Suprapubic skin (tissue), 4 donors: ENCODE measurements around the gene GRM1.

Experiments
- EP300 ChIP-seq: sonication (generic); formaldehyde crosslinking; IDR thresholded peaks from one replicate; pipeline ENCODE4 v1.6.1; 2017; ENCODE audit warnings: antibody characterized with exemption
- POLR2A ChIP-seq, 2 donors: fragments of 450-650 bp; IDR thresholded peaks; one replicate each; pipeline ENCODE4 v1.6.1; 2017; ENCODE audit warnings: antibody characterized with exemption in 2 of 2, mild to moderate bottlenecking in 2 of 2, moderate library complexity in 2 of 2
- POLR2AphosphoS5 ChIP-seq, 3 donors: sonication (generic); formaldehyde crosslinking; IDR thresholded peaks; one replicate each; pipeline ENCODE4 v1.6.1; 2017; ENCODE audit warnings: antibody characterized with exemption in 3 of 3
- TF ChIP-seq, protein P1 (sequence below), 2 donors: fragments of 200-600 bp in 1 of 2; fragments of 450-650 bp in 1 of 2; sonication (generic) in 1 of 2; IDR thresholded peaks; one replicate each; pipeline ENCODE4 v1.5.1; 2016 to 2019; ENCODE audit warnings: antibody characterized with exemption in 2 of 2, mild to moderate bottlenecking in 1 of 2, moderate library complexity in 1 of 2

DNA sequence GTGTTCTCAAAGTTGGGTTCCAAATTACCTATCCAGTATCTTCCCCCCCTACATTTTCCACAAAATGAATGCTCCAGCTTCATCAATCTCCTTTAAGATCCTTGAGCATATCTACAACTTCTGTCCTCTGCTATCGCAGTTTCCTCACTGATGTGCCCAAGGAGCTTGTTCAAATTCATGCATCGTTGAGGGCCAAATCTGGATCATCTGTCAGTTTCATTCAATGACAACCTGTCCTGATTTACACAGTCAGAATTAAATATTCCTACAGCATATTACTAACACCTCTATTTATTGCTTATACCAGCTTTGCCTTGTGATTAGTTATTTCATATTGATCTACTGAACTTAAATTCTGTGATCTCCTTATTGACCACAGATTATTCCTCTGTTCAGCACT is 68.7 kb downstream of the GRM1 start:
- no peak for TF ChIP-seq POLR2AphosphoS5 (IDR thresholded peaks at IDR 0.05)
- TF ChIP-seq, protein P1, sequence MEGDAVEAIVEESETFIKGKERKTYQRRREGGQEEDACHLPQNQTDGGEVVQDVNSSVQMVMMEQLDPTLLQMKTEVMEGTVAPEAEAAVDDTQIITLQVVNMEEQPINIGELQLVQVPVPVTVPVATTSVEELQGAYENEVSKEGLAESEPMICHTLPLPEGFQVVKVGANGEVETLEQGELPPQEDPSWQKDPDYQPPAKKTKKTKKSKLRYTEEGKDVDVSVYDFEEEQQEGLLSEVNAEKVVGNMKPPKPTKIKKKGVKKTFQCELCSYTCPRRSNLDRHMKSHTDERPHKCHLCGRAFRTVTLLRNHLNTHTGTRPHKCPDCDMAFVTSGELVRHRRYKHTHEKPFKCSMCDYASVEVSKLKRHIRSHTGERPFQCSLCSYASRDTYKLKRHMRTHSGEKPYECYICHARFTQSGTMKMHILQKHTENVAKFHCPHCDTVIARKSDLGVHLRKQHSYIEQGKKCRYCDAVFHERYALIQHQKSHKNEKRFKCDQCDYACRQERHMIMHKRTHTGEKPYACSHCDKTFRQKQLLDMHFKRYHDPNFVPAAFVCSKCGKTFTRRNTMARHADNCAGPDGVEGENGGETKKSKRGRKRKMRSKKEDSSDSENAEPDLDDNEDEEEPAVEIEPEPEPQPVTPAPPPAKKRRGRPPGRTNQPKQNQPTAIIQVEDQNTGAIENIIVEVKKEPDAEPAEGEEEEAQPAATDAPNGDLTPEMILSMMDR (IDR thresholded peaks at IDR 0.05): no peak
- TF ChIP-seq POLR2A (IDR thresholded peaks at IDR 0.05): no peak
- TF ChIP-seq EP300: no peak
